Germinal center (tissue), 1 donor: Measurements from ENCODE around the gene CKLF.
A peak's percentile ranks its signal among the peaks of the same experiment; 100 is the strongest.

Source experiments
- DNase-seq: peaks from one replicate; pipeline ENCODE4 v3.0.0; 2012; ENCODE audit warnings: mixed read lengths, low spot score

Gene CKLF

DNA sequence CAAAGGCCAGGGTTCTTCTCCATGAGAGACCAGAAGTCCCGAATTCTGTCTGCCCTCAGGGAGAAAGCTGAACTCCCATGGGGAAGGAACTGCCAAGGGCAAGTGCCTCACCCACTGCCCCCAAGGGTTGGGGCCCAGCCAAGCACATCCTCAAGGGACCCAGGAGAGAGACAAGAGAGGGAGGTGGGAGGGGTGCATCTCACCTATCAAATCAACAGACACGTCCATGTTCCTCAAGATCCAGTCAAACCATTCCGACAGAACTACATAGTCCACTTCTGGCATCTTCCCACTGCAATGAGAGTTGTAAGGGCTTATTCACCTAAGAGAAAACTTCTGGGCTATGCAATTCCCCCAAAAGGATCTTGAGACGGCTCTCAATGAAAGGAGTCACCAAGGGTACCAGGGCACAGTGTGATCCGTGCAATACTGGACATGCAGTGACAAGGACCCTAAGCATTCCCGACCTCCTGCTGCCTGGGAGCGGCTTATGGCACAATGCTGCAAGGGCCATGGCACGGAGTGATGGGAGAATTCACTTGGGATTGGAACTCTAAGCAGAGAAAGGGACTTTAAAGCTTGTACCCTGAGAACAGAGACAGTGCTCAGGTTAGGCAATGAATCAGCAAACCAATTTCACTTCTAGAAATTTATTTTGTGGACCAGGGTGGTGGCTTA, 34.7 kb upstream of the CKLF start:
- DNase-seq: no peak

DNA sequence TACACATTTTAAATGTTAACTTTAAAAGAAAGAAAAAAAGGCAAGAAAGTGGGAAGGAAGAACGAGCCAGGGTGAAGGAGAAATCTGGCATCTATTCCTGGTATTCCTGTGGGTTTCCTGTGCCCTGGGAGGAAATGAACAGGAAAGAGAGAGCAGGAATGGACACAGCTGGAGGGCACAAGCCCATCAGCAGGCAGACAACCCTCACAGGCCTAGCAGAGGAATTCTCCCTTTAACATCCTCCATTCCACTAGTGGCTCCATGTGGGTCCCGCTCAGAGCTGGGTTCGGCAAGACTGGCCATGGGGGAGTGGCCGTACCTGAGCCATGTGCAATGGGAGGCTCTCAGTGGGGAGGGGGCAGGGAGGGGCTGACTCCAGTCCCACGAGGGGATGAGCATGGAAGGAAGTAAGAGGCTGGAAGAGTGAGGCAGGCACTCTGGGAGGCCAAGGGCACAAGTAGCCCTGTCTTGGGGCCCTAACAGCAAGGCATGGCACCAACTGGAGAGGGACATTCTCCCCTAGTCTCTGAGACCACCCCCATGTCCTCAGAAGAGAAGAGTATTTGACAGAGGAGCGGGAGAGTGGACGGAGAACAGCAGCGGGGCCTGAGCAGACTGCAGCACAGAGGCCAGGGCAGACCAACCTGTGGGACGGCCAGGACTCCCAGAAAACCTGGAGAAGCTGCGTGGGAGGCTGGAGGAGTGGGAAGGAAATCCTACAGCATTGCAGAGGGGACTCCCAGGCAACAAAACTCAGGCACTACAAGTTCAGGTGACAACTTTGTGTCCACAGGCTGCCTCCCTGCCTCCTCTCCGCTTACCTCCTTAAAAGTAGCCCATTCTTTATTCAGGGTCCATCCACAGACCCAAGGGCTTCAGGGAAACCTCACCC, 32.6 kb upstream of the CKLF start:
- DNase-seq: no peak

- DNase-seq: peak; percentile 42
These were observed 31.8 kb upstream of the CKLF start for GRCh38 chr16:66520406-66521170.

DNA sequence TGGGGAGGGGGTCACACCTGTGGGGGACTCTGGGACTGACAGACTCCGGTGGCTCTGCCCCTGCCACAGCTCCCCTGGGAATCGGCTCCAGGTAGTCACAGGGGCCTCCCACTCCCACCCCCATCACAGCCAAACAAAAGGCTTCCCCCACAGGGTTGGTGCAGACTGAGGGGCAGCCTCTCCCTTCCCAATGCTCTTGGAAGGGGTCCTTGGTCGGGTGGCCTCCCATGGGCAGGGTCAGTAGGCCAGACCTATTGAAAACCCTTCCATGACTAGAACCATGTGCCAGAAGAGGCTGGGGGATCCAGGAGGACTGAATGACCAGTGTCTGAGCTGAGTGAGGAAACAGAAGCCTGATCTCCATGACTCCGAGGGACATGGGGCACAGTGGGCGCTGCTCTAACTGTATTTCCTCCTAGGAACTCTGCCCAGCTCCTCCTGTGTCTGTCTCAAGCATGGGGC, 31.1 kb upstream of the CKLF start:
- DNase-seq: no peak

GRCh38 chr16:66521951-66522771, 30.2 kb upstream of the CKLF start:
- no peak for DNase-seq

DNA sequence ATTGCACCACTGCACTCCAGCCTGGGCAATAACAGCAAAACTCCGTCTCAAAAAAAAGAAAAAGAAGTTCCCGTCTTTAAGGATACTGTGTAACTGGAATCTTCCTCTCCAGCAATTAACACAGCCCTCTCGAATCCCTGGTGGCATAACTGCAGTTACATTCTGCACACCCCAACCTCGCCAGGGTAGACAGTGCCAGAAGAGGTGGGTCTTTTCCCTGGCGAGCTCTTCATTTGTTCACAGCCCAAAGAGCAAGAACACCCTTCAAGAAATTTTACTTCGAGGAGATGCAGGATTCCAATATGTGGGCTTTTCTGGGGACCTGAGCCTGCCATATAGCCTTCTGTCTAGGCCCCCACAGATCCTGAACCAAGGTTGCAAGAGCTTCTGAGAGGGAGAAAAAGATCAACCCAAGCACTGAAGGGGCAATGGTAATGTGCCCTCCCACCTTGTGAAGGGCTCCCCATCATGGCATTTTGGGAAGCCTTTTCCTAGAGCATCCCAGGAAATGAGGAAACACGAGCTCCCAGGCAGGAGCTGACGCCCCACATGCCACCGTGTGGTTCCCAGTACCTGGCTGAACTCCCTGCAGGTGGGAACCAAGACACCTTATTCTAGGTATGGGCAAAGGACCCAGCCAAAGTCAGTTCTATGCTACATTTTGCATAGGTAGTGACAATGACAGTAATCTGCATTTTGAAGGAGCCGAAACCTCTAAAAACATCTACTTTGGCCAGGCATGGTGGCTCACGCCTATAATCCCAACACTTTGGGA, 29.4 kb upstream of the CKLF start:
- no peak for DNase-seq

GRCh38 chr16:66523861-66524354, 28.5 kb upstream of the CKLF start:
- DNase-seq: peak; percentile 49

- peak; percentile 70 for DNase-seq
These were observed 27.7 kb upstream of the CKLF start for GRCh38 chr16:66524601-66525164.

GRCh38 chr16:66525396-66526180, 26.8 kb upstream of the CKLF start:
- DNase-seq: no peak

- DNase-seq: no peak
These were observed 24.1 kb upstream of the CKLF start for GRCh38 chr16:66528294-66528693.

DNA sequence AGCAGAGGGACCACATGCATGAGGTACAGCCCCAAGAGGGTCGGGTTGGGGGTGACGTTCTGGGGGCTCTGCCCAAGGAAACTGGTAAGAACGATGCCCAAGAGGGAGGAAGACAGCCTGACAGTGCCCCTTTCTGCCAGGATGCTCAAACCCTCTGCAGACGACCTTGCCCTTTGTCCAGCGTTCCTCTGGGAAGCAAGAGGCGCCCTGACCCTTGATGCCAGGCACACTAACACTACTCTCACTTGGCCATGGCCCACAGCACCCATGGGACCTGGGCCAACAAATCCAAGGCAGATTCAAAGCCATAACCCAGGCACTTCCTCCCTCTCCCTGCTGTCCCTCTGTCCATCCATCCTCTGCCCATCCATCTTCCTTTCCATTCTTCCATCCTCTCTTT, 22.9 kb upstream of the CKLF start:
- DNase-seq: no peak

DNA sequence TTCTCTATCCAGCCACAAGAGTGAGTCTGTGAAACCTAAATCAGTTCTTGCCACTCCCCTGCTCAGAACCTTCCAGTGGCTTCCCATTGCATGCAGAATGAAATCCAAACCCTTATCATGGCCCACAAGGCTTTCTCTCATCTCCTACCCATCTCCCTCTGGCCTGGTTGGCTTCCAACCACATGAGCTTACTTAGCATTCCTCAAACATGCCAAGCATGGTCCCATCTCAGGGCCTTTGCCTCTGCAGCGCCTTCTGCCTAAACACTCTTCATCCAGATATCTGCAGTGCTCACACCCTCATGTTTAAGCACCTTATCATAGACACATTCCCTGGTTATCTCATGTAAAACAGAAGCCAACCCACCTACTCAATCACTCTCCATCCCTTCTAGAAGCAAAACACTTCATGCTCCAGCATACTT, 18.0 kb upstream of the CKLF start:
- DNase-seq: no peak

- DNase-seq: no peak
These were observed 15.9 kb upstream of the CKLF start for GRCh38 chr16:66536525-66536924.

DNA sequence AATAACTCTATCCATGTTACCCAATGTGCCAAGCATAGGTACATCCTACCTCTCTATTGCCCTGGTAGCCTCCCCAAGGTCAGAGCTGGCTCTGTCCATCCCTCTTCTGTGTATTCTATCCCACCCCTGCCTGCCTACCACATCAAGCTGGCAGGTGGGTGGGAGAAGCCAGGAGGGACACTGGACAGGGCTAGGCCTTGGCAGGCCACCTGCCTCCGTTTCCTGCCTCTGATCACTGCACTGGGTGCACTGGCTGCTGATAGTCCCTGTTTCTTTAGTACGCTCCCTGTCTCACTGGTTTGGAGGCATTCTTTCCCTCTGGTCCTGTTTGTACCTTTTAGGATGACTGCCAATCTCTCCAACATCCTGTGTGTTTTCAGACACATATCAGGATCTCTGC, 15.1 kb upstream of the CKLF start:
- no peak for DNase-seq

- no peak for DNase-seq
These were observed 13.5 kb upstream of the CKLF start for GRCh38 chr16:66538910-66539309.

GRCh38 chr16:66539623-66540469, 12.5 kb upstream of the CKLF start:
- no peak for DNase-seq

DNA sequence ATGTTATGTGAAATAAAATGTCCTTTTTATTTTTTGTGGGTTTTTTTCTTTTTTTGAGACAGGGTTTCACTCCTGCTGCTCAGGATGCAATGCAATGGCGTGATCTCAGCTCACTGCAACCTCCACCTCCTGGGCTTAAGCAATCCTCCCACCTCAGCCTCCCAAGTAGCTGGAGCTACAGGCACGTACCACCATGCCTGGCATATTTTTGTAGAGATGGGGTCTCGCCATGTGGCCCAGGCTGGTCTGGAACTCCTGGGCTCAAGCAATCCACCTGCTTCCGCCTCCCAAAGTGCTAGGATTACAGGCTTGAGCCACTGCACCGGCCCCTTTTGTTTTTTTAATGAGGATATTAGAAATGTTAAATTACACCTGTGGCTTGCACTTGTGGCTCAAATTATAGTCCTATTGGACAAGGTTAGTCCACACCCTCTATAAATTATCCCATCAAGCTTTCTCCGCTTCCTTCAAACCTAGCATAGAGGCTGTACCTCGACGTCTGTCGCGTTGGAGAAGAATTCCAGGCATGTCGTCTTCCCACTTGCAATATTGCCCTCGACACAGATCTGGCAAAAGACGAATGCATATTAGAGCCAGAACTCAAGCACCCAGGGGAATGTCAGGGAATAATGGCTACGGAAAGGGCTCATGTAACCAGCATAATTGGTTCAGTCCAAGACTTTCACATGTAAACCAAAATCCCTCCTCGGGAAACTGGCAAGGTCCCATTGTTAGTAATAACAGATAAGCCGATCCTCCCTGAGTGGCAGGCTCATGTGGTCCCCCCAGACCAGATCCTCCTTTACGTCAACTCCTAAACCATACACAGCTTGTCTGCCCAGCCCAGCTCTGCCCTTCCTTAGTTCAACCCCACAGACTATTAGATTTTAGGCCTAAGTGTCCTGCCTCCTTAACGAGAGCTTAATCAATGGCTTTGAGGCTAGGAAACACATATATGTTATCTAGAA, 10.7 kb upstream of the CKLF start:
- DNase-seq: no peak
